ENCODE data around the gene CAMSAP2. TPM values are rescaled to one million over a fixed set of nuclear protein-coding genes. Genes with fewer than 3 reads are reported as not detected.
"Not testable (repeated sequence)": the region's sequence is repeated elsewhere in the genome, so short reads cannot be mapped to it uniquely, and the experiment has no call there.

CAMSAP2 gene
- total and polyA plus RNA-seq, 3 donors from 2014 or later = 16.0 to 34.7 (median 28.4) TPM

GRCh38 chr1:200780545-200781369, 42.1 kb downstream of the CAMSAP2 start:
- no peak for DNase-seq
- 53 to 54% methylated on average over 5 of the region's 5 CpGs for WGBS, 2 donors
- H3K27ac ChIP-seq = no peak overlapping the region
- no peak for TF ChIP-seq POLR2A (IDR thresholded peaks at IDR 0.05)
- TF ChIP-seq, protein P1, sequence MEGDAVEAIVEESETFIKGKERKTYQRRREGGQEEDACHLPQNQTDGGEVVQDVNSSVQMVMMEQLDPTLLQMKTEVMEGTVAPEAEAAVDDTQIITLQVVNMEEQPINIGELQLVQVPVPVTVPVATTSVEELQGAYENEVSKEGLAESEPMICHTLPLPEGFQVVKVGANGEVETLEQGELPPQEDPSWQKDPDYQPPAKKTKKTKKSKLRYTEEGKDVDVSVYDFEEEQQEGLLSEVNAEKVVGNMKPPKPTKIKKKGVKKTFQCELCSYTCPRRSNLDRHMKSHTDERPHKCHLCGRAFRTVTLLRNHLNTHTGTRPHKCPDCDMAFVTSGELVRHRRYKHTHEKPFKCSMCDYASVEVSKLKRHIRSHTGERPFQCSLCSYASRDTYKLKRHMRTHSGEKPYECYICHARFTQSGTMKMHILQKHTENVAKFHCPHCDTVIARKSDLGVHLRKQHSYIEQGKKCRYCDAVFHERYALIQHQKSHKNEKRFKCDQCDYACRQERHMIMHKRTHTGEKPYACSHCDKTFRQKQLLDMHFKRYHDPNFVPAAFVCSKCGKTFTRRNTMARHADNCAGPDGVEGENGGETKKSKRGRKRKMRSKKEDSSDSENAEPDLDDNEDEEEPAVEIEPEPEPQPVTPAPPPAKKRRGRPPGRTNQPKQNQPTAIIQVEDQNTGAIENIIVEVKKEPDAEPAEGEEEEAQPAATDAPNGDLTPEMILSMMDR (IDR thresholded peaks at IDR 0.05) = no peak
- H3K4me3 ChIP-seq = no peak overlapping the region
- intact Hi-C loops (cut with DNase I; ENCODE audit: low total_unique reads) = no loop called here
- no peaks in the 10 kb centered on the region for H3K36me3 ChIP-seq (ENCODE audit: low read depth, missing control alignments)
- H3K4me1 ChIP-seq = no peaks in the 10 kb centered on the region
- no peaks in the 10 kb centered on the region for H3K9me3 ChIP-seq
- H3K27me3 ChIP-seq = no peaks in the 10 kb centered on the region

DNA sequence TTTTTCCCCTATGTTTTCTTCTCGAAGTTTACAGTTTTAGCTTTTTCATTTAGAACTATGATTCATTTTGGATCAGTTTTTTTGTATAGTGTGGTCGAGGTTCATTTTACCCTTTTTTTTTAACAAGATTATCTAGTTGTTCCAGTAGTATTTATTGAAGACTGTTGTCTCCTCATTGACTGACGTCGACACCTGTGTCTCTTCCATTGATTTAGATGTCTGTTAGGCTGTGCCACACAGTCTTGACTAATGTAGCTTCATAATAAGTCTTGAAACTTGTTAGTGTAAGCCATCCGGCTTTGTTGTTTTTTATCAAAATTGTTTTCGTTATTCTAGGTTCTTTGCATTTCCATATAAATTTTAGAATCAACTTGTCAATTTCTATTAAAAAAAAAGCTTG, 45.2 kb downstream of the CAMSAP2 start:
- Histone ChIP-seq H3K27me3 (no peaks in the 10 kb centered on the region), H3K9me3 (no peaks in the 10 kb centered on the region), H3K4me3 (no peak overlapping the region), H3K27ac (no peak overlapping the region), H3K4me1 (no peaks in the 10 kb centered on the region), H3K36me3 (ENCODE audit: low read depth, missing control alignments) (no peaks in the 10 kb centered on the region)
- TF ChIP-seq POLR2A (IDR thresholded peaks at IDR 0.05) = no peak
- TF ChIP-seq, protein P1 (IDR thresholded peaks at IDR 0.05) = no peak
- intact Hi-C loops (cut with DNase I; ENCODE audit: low total_unique reads) = no loop called here
- no peak for DNase-seq
- 92% methylated on average over 6 of the region's 6 CpGs for WGBS, 2 donors

DNA sequence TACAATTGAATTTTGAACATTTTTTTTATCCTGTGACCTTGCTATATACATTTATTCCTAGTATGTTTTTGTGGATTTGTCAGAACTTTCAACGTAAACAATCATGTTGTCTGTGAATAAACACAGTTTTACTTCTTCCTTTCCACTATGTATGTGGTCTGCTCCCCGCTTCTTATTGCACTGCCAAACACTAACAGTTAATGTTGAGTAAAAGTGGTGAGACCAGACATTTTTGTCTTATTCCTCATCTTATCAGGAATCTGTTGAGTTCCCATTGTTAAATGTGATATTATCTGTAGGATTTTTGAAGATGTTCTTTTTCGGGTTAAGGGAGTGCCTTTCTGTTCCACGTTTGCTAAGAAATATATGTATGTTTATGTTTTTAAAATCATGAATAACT, 45.9 kb downstream of the CAMSAP2 start:
- no peak for DNase-seq
- TF ChIP-seq, protein P1 (IDR thresholded peaks at IDR 0.05) = no peak
- no peak for TF ChIP-seq POLR2A (IDR thresholded peaks at IDR 0.05)
- H3K4me3 ChIP-seq = no peak overlapping the region
- no peak overlapping the region for H3K27ac ChIP-seq
- H3K27me3 ChIP-seq = no peaks in the 10 kb centered on the region
- H3K36me3 ChIP-seq (ENCODE audit: low read depth, missing control alignments) = no peaks in the 10 kb centered on the region
- H3K4me1 ChIP-seq = no peaks in the 10 kb centered on the region
- 87 to 96% methylated on average over 4 of the region's 4 CpGs for WGBS, 2 donors
- intact Hi-C loops (cut with DNase I; ENCODE audit: low total_unique reads) = no loop called here
- H3K9me3 ChIP-seq = no peaks in the 10 kb centered on the region

DNA sequence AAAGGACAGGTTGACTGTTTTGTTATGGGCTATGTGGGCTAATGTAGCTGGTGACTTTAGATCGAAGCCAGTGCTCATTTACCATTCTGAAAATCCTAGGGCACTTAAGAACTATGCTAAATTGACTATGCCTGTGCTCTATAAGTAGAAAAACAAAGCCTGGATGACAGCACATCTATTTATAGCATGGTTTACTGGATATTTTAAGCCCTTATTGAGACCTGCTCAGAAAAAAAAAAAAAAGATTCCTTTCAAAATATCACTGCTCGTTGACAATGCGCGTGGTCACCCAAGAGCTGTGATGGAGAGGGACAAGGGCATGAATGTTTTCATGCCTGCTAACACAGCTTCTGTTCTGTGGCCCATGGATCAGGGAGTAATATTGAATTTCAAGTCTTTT, 48.1 kb downstream of the CAMSAP2 start:
- no peaks in the 10 kb centered on the region for H3K4me1 ChIP-seq
- H3K4me3 ChIP-seq = no peak overlapping the region
- intact Hi-C loops (cut with DNase I; ENCODE audit: low total_unique reads) = no loop called here
- 97 to 98% methylated on average over 4 of the region's 4 CpGs for WGBS, 2 donors
- no peak for DNase-seq
- TF ChIP-seq, protein P1 (IDR thresholded peaks at IDR 0.05) = no peak
- no peaks in the 10 kb centered on the region for H3K27me3 ChIP-seq
- no peaks in the 10 kb centered on the region for H3K9me3 ChIP-seq
- H3K27ac ChIP-seq = no peak overlapping the region
- H3K36me3 ChIP-seq (ENCODE audit: low read depth, missing control alignments) = no peaks in the 10 kb centered on the region

- TF ChIP-seq, protein P1 (IDR thresholded peaks at IDR 0.05) = no peak
- TF ChIP-seq POLR2A (IDR thresholded peaks at IDR 0.05) = no peak
- Histone ChIP-seq H3K27ac (no peak overlapping the region), H3K27me3 (no peaks in the 10 kb centered on the region), H3K4me3 (no peak overlapping the region), H3K36me3 (ENCODE audit: low read depth, missing control alignments) (no peaks in the 10 kb centered on the region), H3K4me1 (no peaks in the 10 kb centered on the region), H3K9me3 (no peaks in the 10 kb centered on the region)
- no peak for DNase-seq
- WGBS, 2 donors = 94 to 100% methylated on average over 1 of the region's 1 CpG
- intact Hi-C loops (cut with DNase I; ENCODE audit: low total_unique reads) = no loop called here
Measured at GRCh38 chr1:200787896-200788387, 49.2 kb downstream of the CAMSAP2 start.

DNA sequence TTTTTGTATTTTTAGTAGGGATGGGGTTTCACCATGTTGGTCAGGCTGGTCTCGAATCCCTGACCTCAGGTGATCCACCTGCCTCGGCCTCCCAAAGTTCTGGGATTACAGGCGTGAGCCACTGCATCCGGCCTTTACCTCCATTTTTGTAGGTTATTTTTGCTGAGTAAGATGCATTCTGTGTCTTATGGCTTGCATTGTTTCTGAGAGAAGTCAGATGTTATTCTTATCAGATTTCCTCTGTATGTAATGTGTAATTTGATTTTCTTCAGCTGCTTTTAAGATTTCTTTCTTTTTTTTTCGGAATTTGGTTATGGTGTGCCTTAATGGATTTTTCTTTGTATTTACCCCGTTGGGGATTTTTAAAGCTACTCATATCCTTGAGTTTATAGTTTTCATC, 52.3 kb downstream of the CAMSAP2 start:
- H3K4me1 ChIP-seq; DNase-seq; H3K36me3 ChIP-seq (ENCODE audit: low read depth, missing control alignments); H3K9me3 ChIP-seq; H3K4me3 ChIP-seq; H3K27ac ChIP-seq; H3K27me3 ChIP-seq; intact Hi-C loops (cut with DNase I; ENCODE audit: low total_unique reads): not testable (repeated sequence)
- 92 to 96% methylated on average over 6 of the region's 6 CpGs for WGBS, 2 donors
